HG03432 (cell line): ENCODE results near the gene POLN.
"Not testable (repeated sequence)": the region's sequence is repeated elsewhere in the genome, so short reads cannot be mapped to it uniquely, and the experiment has no call there.

ENCODE experiments used
- ATAC-seq: cut with Tn5 transposase; IDR thresholded peaks from one replicate; pipeline ENCODE4 v1.9.1; 2021; ENCODE audit warnings: mild to moderate bottlenecking, moderate library complexity; ENCODE audit not compliant: unreplicated experiment

Gene POLN

GRCh38 chr4:2172161-2172560 is 69.8 kb downstream of the POLN start:
- no peak for ATAC-seq

GRCh38 chr4:2168469-2169319 is 73.2 kb downstream of the POLN start:
- ATAC-seq = no peak

- ATAC-seq = no peak
Observed at GRCh38 chr4:2166253-2166652, 75.7 kb downstream of the POLN start.

- ATAC-seq = no peak
Observed at GRCh38 chr4:2165391-2165790, 76.5 kb downstream of the POLN start.

- ATAC-seq = no peak
Observed at GRCh38 chr4:2163311-2163821, 78.6 kb downstream of the POLN start.

GRCh38 chr4:2161092-2161703 is 80.7 kb downstream of the POLN start:
- ATAC-seq = not testable (repeated sequence)

GRCh38 chr4:2159931-2160330 is 82.0 kb downstream of the POLN start:
- no peak for ATAC-seq

- no peak for ATAC-seq
Observed at GRCh38 chr4:2155246-2155645, 86.7 kb downstream of the POLN start.

GRCh38 chr4:2154215-2154740 is 87.6 kb downstream of the POLN start:
- ATAC-seq = no peak

- ATAC-seq = no peak
Observed at GRCh38 chr4:2151544-2151943, 90.4 kb downstream of the POLN start.

GRCh38 chr4:2150076-2150475 is 91.8 kb downstream of the POLN start:
- ATAC-seq = no peak

- ATAC-seq = no peak
Observed at GRCh38 chr4:2142630-2143427, 99.1 kb downstream of the POLN start.

- ATAC-seq = peak; percentile 48
Observed at GRCh38 chr4:2141762-2142451, 100.0 kb downstream of the POLN start.

GRCh38 chr4:2141022-2141761 is 100.7 kb downstream of the POLN start:
- peak; percentile 32 for ATAC-seq

- ATAC-seq = no peak
Observed at GRCh38 chr4:2138846-2139500, 102.9 kb downstream of the POLN start.

- ATAC-seq = no peak
Observed at GRCh38 chr4:2136726-2137125, 105.2 kb downstream of the POLN start.

GRCh38 chr4:2135083-2135482 is 106.8 kb downstream of the POLN start:
- no peak for ATAC-seq

- ATAC-seq = no peak
Observed at GRCh38 chr4:2132438-2132837, 109.5 kb downstream of the POLN start.

GRCh38 chr4:2127609-2128332 is 114.2 kb downstream of the POLN start:
- no peak for ATAC-seq
